Measurements from ENCODE around the gene LRRTM1. TPM values are rescaled to one million over a fixed set of nuclear protein-coding genes. Genes with fewer than 3 reads are reported as not detected.

LRRTM1 gene
- total RNA-seq, 1 donor from 2014 or later: not detected

DNA sequence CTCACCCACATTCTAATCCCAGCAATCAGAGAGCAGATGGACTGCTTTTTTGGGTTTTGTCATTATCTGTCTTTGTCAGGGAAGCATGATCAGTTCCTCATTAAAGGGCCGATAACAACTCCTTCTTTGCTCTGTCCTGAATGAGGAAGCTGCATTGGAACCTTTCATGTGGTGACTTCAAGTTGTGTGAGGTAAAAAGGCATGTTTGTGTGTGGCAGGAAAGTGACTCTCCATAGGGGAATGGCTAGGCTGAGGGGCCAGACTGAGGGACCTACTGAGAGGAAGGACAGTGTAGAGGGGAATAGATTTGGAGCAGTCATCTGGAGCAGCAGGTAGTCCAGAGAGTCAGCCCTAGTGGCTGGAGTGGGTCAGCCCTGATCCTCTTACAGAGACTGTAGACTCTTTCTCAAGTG, 23.6 kb upstream of the LRRTM1 start:
- H3K27ac Mint-ChIP-seq: no peak overlapping the region
- ATAC-seq (ENCODE audit: low read depth) (no peak), DNase-seq (no peak)
- intact Hi-C loops (cut with micrococcal nuclease): no loop called here
- H3K4me1 Mint-ChIP-seq: no peaks in the 10 kb centered on the region
- ChIA-PET CTCF (no interaction called here), POLR2A (no interaction called here)
- H3K9me3 Mint-ChIP-seq: no peaks in the 10 kb centered on the region
- H3K27me3 Mint-ChIP-seq: no peaks in the 10 kb centered on the region
- TF ChIP-seq CTCF (IDR thresholded peaks at IDR 0.05): no peak
- no peak overlapping the region for H3K4me3 Mint-ChIP-seq
- no peaks in the 10 kb centered on the region for H3K36me3 Mint-ChIP-seq (ENCODE audit: low read depth)

DNA sequence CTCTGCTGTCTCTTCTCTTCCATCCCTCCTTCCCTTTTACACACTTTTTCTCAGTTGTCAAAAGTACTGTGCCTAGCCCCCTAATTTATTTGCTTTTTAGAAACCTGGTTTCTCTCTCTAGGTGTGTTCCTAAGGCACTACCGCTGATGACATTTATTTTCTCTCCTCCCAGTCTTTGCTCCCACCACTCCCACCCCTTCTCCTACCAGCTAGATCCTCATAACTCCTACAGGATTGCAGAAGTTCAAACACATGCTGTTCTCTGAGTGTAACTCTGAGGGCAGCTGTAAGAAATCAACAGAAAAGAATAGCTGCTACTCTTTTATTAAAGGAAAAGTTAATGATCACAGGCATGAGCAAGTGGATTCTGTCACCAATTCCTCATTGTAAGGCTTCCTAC, 22.3 kb upstream of the LRRTM1 start:
- Mint-ChIP-seq H3K27ac (no peak overlapping the region), H3K27me3 (no peaks in the 10 kb centered on the region), H3K4me3 (no peak overlapping the region), H3K36me3 (ENCODE audit: low read depth) (no peaks in the 10 kb centered on the region), H3K9me3 (no peaks in the 10 kb centered on the region), H3K4me1 (no peaks in the 10 kb centered on the region)
- intact Hi-C loops (cut with micrococcal nuclease): no loop called here
- TF ChIP-seq CTCF (IDR thresholded peaks at IDR 0.05): no peak
- ChIA-PET CTCF (no interaction called here), POLR2A (no interaction called here)
- ATAC-seq (ENCODE audit: low read depth): no peak
- DNase-seq: no peak

- intact Hi-C loops (cut with micrococcal nuclease): no loop called here
- ATAC-seq (ENCODE audit: low read depth): no peak
- Mint-ChIP-seq H3K27ac (no peak overlapping the region), H3K9me3 (no peaks in the 10 kb centered on the region), H3K36me3 (ENCODE audit: low read depth) (no peaks in the 10 kb centered on the region), H3K27me3 (no peaks in the 10 kb centered on the region), H3K4me3 (no peak overlapping the region), H3K4me1 (no peaks in the 10 kb centered on the region)
- ChIA-PET CTCF (no interaction called here), POLR2A (no interaction called here)
- no peak for DNase-seq
- no peak for TF ChIP-seq CTCF (IDR thresholded peaks at IDR 0.05)
These were observed 21.7 kb upstream of the LRRTM1 start for GRCh38 chr2:80326214-80326613.

DNA sequence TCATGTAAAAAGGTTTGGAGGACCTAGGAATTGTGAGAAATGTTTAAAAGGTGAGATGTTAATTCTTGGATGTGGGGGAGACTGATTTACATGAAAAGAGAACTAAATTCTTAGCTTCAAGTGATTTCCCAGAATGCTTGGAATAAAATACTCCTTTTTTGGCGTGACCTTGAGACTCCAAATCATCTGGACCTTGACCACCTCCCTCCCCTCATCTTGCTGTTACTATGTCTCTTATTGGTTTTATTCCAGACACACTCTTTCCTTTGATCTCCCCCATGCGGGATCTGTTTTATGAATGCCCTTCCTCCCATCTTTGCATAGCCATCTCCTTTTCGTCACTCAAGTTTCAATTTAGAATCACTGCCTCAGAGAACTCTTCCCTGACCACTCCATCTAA, 20.0 kb upstream of the LRRTM1 start:
- H3K27me3 Mint-ChIP-seq: no peaks in the 10 kb centered on the region
- no peak for TF ChIP-seq CTCF (IDR thresholded peaks at IDR 0.05)

GRCh38 chr2:80323610-80324009, 19.1 kb upstream of the LRRTM1 start:
- no peaks in the 10 kb centered on the region for H3K27me3 Mint-ChIP-seq
- DNase-seq: no peak
- ATAC-seq (ENCODE audit: low read depth): no peak
- H3K27ac Mint-ChIP-seq: no peak overlapping the region
- ChIA-PET POLR2A (no interaction called here), CTCF (no interaction called here)
- no peaks in the 10 kb centered on the region for H3K9me3 Mint-ChIP-seq
- intact Hi-C loops (cut with micrococcal nuclease): no loop called here
- no peaks in the 10 kb centered on the region for H3K36me3 Mint-ChIP-seq (ENCODE audit: low read depth)
- H3K4me1 Mint-ChIP-seq: no peaks in the 10 kb centered on the region
- no peak for TF ChIP-seq CTCF (IDR thresholded peaks at IDR 0.05)
- H3K4me3 Mint-ChIP-seq: no peak overlapping the region

More for the DNA sequence above, 20.0 kb upstream of the LRRTM1 start:
- DNase-seq: no peak
- ATAC-seq (ENCODE audit: low read depth): no peak
- Mint-ChIP-seq H3K27ac (no peak overlapping the region), H3K36me3 (ENCODE audit: low read depth) (no peaks in the 10 kb centered on the region), H3K9me3 (no peaks in the 10 kb centered on the region), H3K4me1 (no peaks in the 10 kb centered on the region), H3K4me3 (no peak overlapping the region)
- intact Hi-C loops (cut with micrococcal nuclease): no loop called here
- ChIA-PET CTCF (no interaction called here), POLR2A (no interaction called here)

Measured in activated B cell treated with CpG ODN at 0.5 μM for 24 hours (primary cell).